GM19467 (cell line): Measurements from ENCODE around the gene PLXNC1.

ENCODE experiments used
- ATAC-seq: cut with Tn5 transposase; IDR thresholded peaks from one replicate; pipeline ENCODE4 v1.9.1; 2021; ENCODE audit warnings: mild to moderate bottlenecking, moderate library complexity; ENCODE audit not compliant: unreplicated experiment

Gene PLXNC1

GRCh38 chr12:94157181-94157580 is 8.8 kb downstream of the PLXNC1 start:
- no peak for ATAC-seq

GRCh38 chr12:94157981-94158411 is 9.6 kb downstream of the PLXNC1 start:
- peak; percentile 64 for ATAC-seq

- ATAC-seq = no peak
Observed at GRCh38 chr12:94158666-94159065, 10.3 kb downstream of the PLXNC1 start.

- no peak for ATAC-seq
Observed at GRCh38 chr12:94162108-94162507, 13.7 kb downstream of the PLXNC1 start.

GRCh38 chr12:94163850-94164249 is 15.5 kb downstream of the PLXNC1 start:
- ATAC-seq = no peak

- ATAC-seq = no peak
Observed at GRCh38 chr12:94165138-94165537, 16.8 kb downstream of the PLXNC1 start.

GRCh38 chr12:94165670-94166364 is 17.4 kb downstream of the PLXNC1 start:
- no peak for ATAC-seq

GRCh38 chr12:94167071-94167755 is 18.8 kb downstream of the PLXNC1 start:
- no peak for ATAC-seq

- no peak for ATAC-seq
Observed at GRCh38 chr12:94167756-94168416, 19.5 kb downstream of the PLXNC1 start.

- no peak for ATAC-seq
Observed at GRCh38 chr12:94169495-94169894, 21.1 kb downstream of the PLXNC1 start.

- ATAC-seq = no peak
Observed at GRCh38 chr12:94169966-94170689, 21.8 kb downstream of the PLXNC1 start.

GRCh38 chr12:94170690-94171594 is 22.6 kb downstream of the PLXNC1 start:
- no peak for ATAC-seq

- ATAC-seq = no peak
Observed at GRCh38 chr12:94171595-94171930, 23.2 kb downstream of the PLXNC1 start.

GRCh38 chr12:94172031-94172430 is 23.7 kb downstream of the PLXNC1 start:
- no peak for ATAC-seq

- no peak for ATAC-seq
Observed at GRCh38 chr12:94172973-94173372, 24.6 kb downstream of the PLXNC1 start.

- peak; percentile 59 for ATAC-seq
Observed at GRCh38 chr12:94173660-94174265, 25.4 kb downstream of the PLXNC1 start.

- no peak for ATAC-seq
Observed at GRCh38 chr12:94174576-94174975, 26.2 kb downstream of the PLXNC1 start.

GRCh38 chr12:94175763-94176668 is 27.6 kb downstream of the PLXNC1 start:
- ATAC-seq = no peak

GRCh38 chr12:94178054-94178453 is 29.7 kb downstream of the PLXNC1 start:
- no peak for ATAC-seq
